Adrenal gland (tissue), 5 donors: ENCODE data around the gene NOS1.

ENCODE experiments used
- POLR2A ChIP-seq, 2 donors: fragments of 450-650 bp; IDR thresholded peaks; one replicate each; pipeline ENCODE4 v1.6.1; 2017; ENCODE audit warnings: antibody characterized with exemption in 2 of 2, mild to moderate bottlenecking in 2 of 2, moderate library complexity in 1 of 2
- TF ChIP-seq, protein P1 (sequence below), 6 experiments: fragments of 450-650 bp in 4 of 6; fragments of 200-600 bp in 2 of 6; sonication (generic) in 1 of 6; IDR thresholded peaks; 1 replicate in 5 of 6; 2 replicates in 1 of 6; pipeline versions ENCODE4 v1.5.1 to v1.8.0; 2016 to 2021; ENCODE audit warnings: antibody characterized with exemption in 6 of 6, mild to moderate bottlenecking in 2 of 6, moderate library complexity in 1 of 6
- donor health status: DM: no; HTN: no; CAD: no.

DNA sequence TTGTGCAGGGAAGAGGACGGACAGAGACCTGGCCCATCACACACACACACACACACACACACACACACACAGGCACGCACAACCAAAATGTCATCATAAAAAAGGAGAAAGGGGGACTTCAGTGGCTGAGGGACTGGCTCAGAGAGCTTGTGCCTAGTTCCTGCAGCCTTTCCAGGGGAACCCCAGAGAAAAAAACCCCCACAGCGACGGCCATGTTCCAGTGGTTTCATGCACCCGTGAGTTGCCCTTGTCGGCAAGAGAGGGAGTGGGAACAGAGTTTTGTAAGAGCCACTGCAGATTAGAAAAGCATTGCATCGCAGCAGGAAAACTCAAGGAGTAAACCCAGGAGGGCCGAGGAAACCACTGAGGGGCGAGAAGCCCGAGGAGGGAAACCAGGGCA, 146.6 kb downstream of the NOS1 start:
- TF ChIP-seq POLR2A (IDR thresholded peaks at IDR 0.05), result no peak
- TF ChIP-seq, protein P1, sequence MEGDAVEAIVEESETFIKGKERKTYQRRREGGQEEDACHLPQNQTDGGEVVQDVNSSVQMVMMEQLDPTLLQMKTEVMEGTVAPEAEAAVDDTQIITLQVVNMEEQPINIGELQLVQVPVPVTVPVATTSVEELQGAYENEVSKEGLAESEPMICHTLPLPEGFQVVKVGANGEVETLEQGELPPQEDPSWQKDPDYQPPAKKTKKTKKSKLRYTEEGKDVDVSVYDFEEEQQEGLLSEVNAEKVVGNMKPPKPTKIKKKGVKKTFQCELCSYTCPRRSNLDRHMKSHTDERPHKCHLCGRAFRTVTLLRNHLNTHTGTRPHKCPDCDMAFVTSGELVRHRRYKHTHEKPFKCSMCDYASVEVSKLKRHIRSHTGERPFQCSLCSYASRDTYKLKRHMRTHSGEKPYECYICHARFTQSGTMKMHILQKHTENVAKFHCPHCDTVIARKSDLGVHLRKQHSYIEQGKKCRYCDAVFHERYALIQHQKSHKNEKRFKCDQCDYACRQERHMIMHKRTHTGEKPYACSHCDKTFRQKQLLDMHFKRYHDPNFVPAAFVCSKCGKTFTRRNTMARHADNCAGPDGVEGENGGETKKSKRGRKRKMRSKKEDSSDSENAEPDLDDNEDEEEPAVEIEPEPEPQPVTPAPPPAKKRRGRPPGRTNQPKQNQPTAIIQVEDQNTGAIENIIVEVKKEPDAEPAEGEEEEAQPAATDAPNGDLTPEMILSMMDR (IDR thresholded peaks at IDR 0.05), result no peak
